NCI-H2196 treated with DMSO at 0.1 percent for 48 hours (cell line): ENCODE results near the gene NUP50.

ENCODE experiments used
- DNase-seq: peaks from one replicate; lab custom pipeline; 2025; ENCODE audit not compliant: unreplicated experiment; lab: John Stamatoyannopoulos, UW

The NUP50 gene, protein sequence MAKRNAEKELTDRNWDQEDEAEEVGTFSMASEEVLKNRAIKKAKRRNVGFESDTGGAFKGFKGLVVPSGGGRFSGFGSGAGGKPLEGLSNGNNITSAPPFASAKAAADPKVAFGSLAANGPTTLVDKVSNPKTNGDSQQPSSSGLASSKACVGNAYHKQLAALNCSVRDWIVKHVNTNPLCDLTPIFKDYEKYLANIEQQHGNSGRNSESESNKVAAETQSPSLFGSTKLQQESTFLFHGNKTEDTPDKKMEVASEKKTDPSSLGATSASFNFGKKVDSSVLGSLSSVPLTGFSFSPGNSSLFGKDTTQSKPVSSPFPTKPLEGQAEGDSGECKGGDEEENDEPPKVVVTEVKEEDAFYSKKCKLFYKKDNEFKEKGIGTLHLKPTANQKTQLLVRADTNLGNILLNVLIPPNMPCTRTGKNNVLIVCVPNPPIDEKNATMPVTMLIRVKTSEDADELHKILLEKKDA

GRCh38 chr22:45163451-45164269 lies at the start of gene NUP50:
TSS of gene NUP50 (plus strand) at chr22:45163925. CDS start at chr22:45168178, 4,253 bp downstream.
- peak; percentile 94 for DNase-seq

GRCh38 chr22:45120440-45120839 lies 43.3 kb upstream of the NUP50 start:
- DNase-seq = no peak

DNA sequence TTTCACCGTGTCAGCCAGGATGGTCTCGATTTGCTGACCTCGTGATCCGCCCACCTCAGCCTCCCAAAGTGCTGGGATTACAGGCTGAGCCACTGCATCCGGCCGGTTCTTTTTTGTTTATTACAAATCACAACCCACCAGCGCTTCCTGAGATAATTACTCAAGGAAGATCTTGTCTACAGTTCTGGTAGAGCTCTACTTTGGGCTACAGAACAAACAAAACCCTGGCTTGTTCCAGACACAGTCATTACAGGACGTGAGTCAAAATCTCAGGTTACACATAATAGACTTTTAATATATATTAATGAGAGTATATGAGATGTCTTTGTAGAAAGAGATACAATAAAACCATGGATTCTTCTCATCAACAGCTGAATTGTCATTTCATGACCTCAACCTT lies 42.8 kb upstream of the NUP50 start:
- peak; percentile 11 for DNase-seq

GRCh38 chr22:45124176-45124847 lies 39.4 kb upstream of the NUP50 start:
- DNase-seq = no peak

DNA sequence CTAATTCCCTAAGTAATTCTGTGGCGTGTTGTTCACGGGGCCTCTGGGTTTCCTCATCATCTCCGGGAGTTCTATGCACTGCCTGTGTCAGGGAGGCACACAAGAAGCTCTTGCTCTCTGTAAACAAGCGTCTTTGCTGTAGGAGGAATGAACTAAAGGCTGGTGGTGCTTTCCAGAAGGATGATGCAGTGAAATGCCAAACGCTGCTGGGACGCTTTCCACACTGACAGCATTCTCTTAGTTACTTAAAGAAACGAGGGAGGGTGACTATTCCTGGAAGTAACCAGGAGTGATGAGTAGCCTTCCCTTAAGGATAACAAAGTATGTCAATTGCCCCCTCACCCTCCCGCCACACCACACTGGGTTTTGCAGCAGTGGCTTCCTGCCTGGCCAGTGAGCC lies 38.5 kb upstream of the NUP50 start:
- DNase-seq = no peak

GRCh38 chr22:45127866-45128265 lies 35.9 kb upstream of the NUP50 start:
- DNase-seq = no peak

GRCh38 chr22:45129703-45130524 lies 33.8 kb upstream of the NUP50 start:
- no peak for DNase-seq

- no peak for DNase-seq
Observed at GRCh38 chr22:45130891-45131290, 32.8 kb upstream of the NUP50 start.

- no peak for DNase-seq
Observed at GRCh38 chr22:45131749-45132148, 32.0 kb upstream of the NUP50 start.

GRCh38 chr22:45134313-45134712 lies 29.4 kb upstream of the NUP50 start:
- DNase-seq = no peak

DNA sequence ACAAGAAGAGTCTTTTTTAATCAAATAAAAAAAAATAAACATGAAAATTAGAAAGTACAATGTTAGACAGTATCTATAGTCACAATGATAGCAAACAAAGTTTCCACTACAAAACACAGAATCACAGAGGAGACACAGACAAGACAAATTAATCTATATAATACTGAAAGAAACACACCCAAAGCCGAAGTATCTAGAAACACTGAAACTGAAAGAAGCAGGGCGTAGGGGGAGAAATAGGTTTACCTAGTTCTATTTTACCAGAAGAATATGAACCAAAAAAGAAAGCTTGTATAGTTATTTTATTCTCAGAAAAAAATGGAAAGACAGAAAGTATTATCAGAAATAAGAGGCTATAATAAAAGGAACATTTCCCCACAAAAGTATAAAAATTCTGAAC lies 27.1 kb upstream of the NUP50 start:
- DNase-seq = no peak

DNA sequence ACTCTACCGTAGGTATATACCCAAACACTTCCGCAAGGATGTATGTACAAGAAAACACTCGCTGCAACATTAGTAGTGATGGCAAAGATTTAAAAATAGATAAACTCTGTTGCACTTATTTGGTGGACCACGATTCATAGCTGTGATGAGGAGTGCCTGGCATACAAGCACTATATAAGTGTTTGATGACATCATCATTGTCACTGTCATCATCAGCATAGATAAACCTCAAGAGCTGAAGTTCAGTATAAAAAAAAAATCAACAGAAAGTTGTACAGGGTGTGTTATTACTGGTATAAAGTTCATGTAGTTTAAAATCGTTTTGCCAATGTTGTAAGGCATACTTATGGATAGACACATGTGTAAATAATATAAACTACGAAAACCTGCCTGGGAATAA lies 24.0 kb upstream of the NUP50 start:
- DNase-seq = no peak

DNA sequence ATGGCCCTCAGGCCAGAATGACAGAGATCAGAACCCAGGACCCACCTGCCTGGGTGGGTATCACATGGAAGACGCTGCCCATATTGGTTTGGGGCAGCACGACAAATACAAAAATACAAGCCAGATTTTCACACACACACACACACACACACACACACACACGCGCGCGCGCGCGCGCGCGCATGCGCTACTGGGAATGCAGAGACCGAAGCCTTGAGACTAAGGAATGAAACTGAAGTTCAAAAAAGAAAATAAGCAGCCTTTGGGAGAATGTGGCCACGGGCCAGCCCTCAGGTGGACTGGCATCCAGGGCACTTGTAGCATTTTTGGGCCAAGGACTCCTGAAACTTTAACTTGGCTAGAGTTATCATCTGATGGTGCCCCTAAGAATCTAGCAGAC lies 21.3 kb upstream of the NUP50 start:
- DNase-seq = no peak

DNA sequence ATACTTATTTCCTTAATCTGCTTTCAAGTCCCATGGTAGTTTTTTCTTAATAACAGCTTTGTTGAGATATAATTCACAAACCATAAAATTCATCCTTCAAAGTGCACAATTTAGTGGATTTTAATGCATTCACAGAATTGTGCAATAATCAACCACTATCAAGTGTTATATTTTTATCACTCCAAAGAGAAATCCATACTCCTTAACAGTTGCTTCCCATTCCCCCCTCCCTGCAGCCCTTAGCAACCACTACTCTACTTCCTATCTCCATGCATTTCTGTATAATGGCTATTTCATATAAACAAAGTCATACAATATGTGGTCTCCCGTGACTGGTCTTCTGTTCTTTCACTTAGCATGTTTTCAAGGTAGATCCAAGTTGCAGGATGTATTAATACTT lies 18.8 kb upstream of the NUP50 start:
- no peak for DNase-seq

GRCh38 chr22:45149671-45150070 lies 14.1 kb upstream of the NUP50 start:
- no peak for DNase-seq

GRCh38 chr22:45150139-45150538 lies 13.6 kb upstream of the NUP50 start:
- DNase-seq = no peak

DNA sequence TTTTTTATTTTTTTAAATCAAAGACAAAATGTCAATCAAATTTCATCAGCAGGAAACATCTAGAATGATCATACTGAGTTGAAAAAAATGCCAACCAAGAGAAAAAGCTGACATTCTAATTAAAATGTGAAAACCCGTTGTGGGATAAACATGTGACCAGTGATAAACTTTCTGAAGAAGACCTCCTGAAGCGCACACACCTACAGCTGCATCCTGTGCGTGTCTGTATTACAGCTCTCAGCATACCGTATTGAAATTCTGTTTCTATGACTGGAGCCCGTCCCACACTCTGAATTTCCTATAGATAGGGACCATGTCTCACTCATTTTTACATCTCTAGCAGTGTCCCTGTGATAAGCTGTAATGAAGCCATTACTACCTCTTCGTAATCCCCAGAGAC lies 12.2 kb upstream of the NUP50 start:
- no peak for DNase-seq

GRCh38 chr22:45154383-45154782 lies 9.3 kb upstream of the NUP50 start:
- no peak for DNase-seq

DNA sequence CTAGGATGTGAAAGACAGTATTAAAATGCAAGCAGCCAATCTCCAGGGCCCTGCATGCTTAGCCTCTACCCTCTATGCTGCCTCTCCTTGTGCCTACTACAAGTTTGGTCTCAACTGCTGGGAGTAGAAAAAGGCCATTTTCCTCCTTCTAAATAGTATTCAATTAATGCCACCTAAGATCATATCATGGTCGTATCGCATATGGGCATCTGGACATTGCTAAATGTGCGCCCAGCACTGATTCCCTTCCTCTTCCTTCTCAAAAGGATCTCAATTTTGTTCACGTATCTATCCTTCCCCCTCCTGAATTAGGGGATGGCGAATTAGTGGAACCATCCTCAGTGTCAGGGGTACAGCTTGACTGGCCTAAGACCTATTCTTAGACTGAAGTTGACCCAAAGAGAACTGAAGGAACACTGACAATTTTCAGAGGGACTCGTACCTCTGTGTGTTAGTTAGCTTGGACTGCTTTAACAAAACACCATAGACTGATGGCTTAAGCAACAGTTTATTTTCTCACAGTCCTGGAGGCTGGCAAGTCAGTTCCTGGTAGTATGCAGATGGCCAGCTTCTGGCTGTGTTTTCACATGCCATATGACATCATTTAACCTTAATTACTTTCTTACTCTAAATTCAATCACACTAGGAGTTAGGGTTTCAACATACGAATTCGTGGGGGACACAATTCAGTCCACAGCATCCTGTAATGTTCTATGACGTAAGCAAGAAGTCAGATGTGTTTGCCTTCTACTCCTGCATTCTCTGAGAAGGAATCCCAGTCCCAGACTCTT lies 8.5 kb upstream of the NUP50 start:
- DNase-seq = no peak

- no peak for DNase-seq
Observed at GRCh38 chr22:45157907-45158306, 5.8 kb upstream of the NUP50 start.
